NCI-H2227 (cell line): ENCODE results near the gene ATG3.

Source experiments
- DNase-seq: peaks from one replicate; lab custom pipeline; 2025; ENCODE audit not compliant: unreplicated experiment; lab: John Stamatoyannopoulos, UW

The ATG3 gene

GRCh38 chr3:112561734-112562529 lies at the start of gene ATG3, which contains the start of gene SLC35A5:
Gene ATG3, minus strand, starts transcription at chr3:112561962. Its CDS starts 434 bp downstream, at chr3:112561528.
Gene SLC35A5, plus strand, starts transcription at chr3:112562045. Its CDS starts 1,359 bp downstream, at chr3:112563404.
- DNase-seq = peak; percentile 96

GRCh38 chr3:112610121-112610520 lies 48.4 kb upstream of the ATG3 start:
- no peak for DNase-seq

- DNase-seq = no peak
These were observed 46.1 kb upstream of the ATG3 start for GRCh38 chr3:112607863-112608262.

GRCh38 chr3:112606098-112606497 lies 44.3 kb upstream of the ATG3 start:
- DNase-seq = no peak

- DNase-seq = peak; percentile 74
These were observed 43.5 kb upstream of the ATG3 start for GRCh38 chr3:112605285-112605684.

- DNase-seq = no peak
These were observed 42.8 kb upstream of the ATG3 start for GRCh38 chr3:112604536-112604935.

GRCh38 chr3:112602217-112602838 lies 40.6 kb upstream of the ATG3 start:
- no peak for DNase-seq

GRCh38 chr3:112598731-112599130 lies 37.0 kb upstream of the ATG3 start:
- no peak for DNase-seq

- DNase-seq = no peak
These were observed 36.2 kb upstream of the ATG3 start for GRCh38 chr3:112597945-112598344.

- DNase-seq = peak; percentile 2
These were observed 33.1 kb upstream of the ATG3 start for GRCh38 chr3:112594856-112595255.

GRCh38 chr3:112593258-112593657 lies 31.5 kb upstream of the ATG3 start:
- DNase-seq = no peak

GRCh38 chr3:112587336-112587735 lies 25.6 kb upstream of the ATG3 start:
- DNase-seq = no peak

- no peak for DNase-seq
These were observed 24.0 kb upstream of the ATG3 start for GRCh38 chr3:112585782-112586181.

GRCh38 chr3:112583105-112583504 lies 21.3 kb upstream of the ATG3 start:
- DNase-seq = no peak

GRCh38 chr3:112582244-112582874 lies 20.6 kb upstream of the ATG3 start:
- DNase-seq = peak; percentile 20

GRCh38 chr3:112579697-112580096 lies 17.9 kb upstream of the ATG3 start:
- DNase-seq = no peak

GRCh38 chr3:112579232-112579631 lies 17.5 kb upstream of the ATG3 start:
- DNase-seq = no peak

- no peak for DNase-seq
These were observed 10.9 kb upstream of the ATG3 start for GRCh38 chr3:112572701-112573100.

GRCh38 chr3:112569265-112569664 lies 7.5 kb upstream of the ATG3 start:
- DNase-seq = no peak

GRCh38 chr3:112568642-112569041 lies 6.9 kb upstream of the ATG3 start:
- no peak for DNase-seq

- no peak for DNase-seq
These were observed 3.2 kb upstream of the ATG3 start for GRCh38 chr3:112564940-112565305.
